Glomerular visceral epithelial cell (primary cell): ENCODE measurements around the gene PLXNC1.

Experiments used
- DNase-seq: peaks from one replicate; pipeline ENCODE4 v3.0.0-alpha.2; 2016; ENCODE audit errors: extremely low spot score

The PLXNC1 gene

DNA sequence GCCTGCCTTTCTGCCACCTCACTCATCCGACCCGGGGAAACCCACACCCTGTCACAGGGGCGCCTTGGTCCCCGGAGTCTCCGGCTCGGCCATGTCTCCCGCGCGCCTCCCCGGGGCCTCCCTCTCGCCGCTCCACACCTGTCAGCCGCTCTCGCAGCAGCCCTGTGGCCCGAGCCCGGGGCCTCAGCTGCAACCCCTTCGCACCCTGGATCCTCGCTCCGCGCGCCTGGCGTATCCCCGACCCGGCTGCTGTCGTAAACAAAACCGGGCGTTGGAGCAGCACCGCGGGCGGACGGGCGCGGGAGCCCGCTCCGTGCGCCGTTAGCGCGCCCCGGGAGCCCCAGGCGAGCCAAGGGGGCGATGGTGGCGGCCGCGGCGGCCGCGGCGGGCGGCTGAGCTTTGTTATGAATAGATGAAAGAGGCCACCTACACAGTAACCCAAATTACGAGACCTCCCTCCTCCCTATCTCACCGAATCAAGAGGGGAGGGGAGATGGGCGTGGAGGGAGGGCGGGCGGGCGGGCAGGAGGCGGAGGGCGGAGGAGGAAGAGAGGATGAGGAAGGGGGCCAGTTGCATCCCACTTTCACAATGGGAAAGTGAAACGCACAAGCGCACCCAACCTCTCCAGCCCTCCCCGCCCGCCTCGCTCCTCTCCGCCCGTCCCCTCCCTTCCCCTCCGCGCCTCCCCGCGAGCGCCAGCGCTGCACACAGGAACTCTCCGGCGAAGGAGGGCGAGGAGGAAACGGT is at the start of gene PLXNC1:
Gene PLXNC1, plus strand, starts transcription at position 587 of the 748 bp plus-strand sequence. CDS start 395 bp downstream, outside the sequence.
- peak; percentile 40 for DNase-seq

GRCh38 chr12:94099191-94099590 is 49.2 kb upstream of the PLXNC1 start:
- DNase-seq, result no peak

- peak; percentile 50 for DNase-seq
Measured at GRCh38 chr12:94099632-94100031, 48.7 kb upstream of the PLXNC1 start.

DNA sequence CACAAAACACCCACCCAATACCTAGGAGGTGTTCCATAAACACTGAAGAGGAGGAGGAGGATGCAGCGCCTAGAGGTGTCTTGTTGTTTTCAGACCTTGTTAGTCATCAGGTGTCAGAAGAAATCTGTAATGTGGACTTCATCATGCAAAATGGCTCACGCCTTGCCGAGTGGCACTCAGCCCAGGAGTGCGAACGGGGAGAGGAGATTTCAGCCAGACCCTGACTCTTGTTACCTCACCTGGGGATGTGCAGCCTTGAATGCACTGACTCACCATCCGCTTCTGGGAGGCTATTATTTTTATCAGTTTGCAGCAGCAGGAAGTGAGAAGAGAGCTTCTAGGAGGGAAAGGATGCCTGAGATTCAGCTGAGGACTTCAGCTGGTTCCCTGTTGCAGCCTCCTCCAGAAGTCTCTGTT is 48.2 kb upstream of the PLXNC1 start:
- DNase-seq, result peak; percentile 44

DNA sequence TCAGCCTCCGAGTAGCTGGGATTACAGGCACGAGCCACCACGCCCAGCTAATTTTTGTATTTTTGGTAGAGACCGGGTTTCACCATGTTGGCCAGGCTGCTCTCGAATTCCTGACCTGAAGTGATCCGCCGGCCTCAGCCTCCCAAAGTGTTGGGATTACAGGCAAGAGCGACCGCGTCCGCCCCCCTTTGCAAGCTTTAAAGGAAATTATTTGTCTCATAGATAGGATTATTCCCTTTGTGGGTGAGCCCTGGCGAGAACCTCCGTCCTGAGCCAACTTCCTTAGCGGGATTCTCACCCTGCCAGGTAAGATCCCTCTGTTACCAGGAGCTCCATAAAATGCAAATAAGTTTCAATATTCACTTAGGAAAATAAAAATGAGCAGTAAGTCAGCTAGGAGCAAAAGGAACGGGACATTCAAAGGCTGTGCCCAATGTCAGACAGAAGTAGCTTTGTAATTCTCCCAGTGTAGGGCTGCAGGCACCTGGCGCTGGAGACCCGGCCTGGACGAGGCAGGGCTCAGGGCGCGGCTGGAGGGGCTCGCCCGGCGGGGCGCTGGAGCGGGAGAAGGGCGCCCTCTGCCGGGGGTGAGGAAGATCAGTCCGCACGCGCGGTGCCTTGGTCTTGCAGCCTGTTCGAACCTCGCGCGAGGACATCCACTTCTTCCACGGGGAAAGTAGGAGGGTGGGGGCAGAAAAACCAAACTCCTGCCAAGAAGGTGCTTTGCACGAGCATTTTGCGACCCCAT is 47.2 kb upstream of the PLXNC1 start:
- DNase-seq, result peak; percentile 67

DNA sequence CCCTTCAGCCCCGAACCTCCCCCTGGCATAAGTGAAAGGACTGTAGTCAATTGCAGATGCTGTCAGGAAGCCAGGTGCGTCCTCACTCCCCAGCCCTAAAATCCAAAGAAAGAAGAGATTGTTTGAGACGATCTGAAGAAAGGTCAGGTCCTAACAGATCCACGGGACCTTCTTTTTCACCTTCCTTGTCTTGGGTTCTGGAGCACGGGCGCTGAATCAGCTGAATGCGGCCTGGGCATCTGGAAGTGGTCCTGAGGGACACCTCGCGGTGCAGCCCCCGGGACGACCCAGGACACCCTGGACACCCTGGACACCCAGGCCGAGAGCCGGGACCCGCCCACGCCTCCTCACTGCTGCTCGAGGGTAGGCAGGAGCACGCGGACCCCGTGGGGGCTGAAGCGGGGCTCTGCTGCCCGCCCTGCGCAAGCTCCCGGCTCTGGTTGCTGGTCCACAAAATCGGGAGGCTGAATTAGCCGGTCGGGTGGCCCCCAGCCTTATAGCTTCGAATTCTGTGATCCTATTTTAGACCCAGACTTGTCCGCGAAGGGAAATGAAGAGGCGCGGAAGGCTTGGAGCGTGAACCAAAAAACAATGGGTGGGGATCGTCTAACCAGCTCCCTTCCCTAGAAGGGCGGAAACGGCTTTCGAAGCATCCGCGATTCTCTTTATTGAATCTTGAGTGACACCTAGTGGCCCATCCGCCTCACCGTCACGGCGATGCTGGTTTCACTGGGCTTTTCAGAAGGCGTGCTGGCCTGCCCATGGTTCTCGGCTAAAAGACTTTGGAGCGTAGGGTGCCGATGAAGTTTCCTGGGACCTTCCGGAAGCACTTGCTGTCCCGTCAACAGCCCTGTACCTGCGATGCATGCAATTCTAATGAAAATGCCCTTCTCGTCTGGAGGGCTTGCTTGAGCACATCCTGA is 46.4 kb upstream of the PLXNC1 start:
- DNase-seq, result peak; percentile 82

DNA sequence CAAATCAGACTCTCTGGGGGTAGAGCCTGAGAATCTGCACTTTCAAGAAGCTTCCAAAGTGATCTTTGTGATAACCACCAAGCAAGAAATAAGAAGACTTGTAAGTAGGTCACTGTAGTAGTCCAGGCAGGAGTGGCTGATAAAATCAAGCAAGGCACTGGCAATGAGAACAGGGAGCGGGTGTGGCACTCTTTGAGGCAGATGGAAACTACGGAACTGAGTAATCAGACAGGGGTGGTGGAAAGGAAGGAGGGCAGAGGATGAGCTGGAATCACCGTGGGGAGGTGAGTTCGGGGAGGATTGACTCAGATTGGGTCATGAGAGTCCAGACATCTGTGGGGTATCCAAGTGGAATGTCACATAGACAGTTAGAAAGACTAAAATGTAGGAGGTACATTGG is 44.4 kb upstream of the PLXNC1 start:
- no peak for DNase-seq

GRCh38 chr12:94107910-94108309 is 40.5 kb upstream of the PLXNC1 start:
- no peak for DNase-seq

GRCh38 chr12:94109160-94109559 is 39.2 kb upstream of the PLXNC1 start:
- peak; percentile 28 for DNase-seq

DNA sequence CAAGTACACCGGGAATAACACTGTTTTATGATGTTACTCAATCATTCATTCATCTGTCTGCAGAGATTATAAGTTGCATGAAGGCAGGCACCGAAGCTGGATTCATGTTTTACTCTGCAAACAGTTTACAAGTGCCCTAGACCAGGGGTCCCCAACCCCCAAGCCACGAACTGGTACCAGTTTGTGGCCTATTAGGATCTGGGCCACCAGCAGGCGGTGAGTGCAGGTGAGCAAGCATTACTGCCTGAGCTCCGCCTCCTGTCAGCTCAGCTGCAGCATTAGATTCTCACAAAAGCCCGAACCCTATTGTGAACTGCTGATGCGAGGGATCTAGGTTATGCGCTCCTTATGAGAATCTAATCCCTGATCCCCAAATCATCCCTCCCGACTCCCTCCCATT is 38.1 kb upstream of the PLXNC1 start:
- no peak for DNase-seq

DNA sequence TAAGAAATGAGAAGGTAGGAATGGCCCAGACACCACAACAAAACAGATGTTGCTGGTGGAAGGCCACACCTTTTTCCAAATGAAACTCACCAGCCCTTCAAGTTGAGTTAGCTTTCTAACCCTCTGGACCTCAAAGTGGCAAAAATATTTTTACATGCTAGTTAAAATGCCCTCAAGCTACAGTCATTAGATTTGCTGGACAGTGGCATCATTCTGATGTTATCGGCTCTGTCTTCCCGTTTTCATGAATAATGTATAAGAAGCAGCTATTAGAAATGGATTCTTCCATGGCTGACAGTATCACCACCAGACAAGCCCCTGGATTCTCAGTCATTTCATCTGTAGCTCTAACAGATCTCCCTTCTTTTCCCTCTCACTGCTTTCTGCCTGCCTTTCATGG is 37.1 kb upstream of the PLXNC1 start:
- no peak for DNase-seq

GRCh38 chr12:94112121-94112520 is 36.3 kb upstream of the PLXNC1 start:
- DNase-seq, result no peak

DNA sequence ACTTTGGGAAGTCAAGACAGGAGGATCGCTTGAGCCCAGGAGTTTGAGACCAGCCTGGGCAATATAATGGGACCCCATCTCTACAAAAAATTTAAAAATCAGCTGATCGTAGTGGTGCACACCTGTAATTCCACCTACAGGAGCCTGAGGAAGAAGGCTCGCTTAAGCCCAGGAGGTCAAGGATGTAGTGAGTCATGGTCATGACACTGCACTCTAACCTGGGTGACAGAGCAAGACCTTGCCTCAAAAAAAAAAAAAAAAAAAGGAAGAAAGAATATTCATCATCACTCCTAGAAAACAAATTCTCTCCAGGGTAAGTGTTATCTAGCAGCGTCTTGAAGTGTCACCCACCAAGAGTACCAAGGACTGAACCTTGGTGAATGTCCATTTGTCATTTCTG is 34.2 kb upstream of the PLXNC1 start:
- DNase-seq, result no peak

GRCh38 chr12:94116191-94116590 is 32.2 kb upstream of the PLXNC1 start:
- no peak for DNase-seq

- DNase-seq, result no peak
Measured at GRCh38 chr12:94121886-94122285, 26.5 kb upstream of the PLXNC1 start.

- no peak for DNase-seq
Measured at GRCh38 chr12:94122591-94122990, 25.8 kb upstream of the PLXNC1 start.

DNA sequence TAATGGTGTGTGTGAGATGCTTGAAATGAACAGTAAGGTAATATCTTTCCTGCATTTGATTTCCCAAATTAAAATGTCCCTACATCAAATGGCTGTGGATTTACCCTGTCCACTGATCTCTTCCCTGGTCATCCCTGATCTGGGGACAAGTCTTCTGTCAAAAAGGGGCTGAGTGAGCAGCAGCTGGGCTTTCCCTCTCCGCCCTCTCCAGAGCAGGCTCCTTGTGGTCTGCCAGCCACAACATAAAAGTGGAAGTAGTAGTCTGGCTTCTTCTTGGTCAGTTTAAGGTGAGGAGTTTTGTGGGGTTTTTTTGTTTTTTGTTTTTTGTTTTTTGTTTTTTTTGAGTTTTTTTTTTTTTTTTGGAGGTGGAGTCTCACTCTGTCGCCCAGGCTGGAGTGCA is 25.2 kb upstream of the PLXNC1 start:
- DNase-seq, result no peak

GRCh38 chr12:94126067-94126466 is 22.3 kb upstream of the PLXNC1 start:
- DNase-seq, result no peak

DNA sequence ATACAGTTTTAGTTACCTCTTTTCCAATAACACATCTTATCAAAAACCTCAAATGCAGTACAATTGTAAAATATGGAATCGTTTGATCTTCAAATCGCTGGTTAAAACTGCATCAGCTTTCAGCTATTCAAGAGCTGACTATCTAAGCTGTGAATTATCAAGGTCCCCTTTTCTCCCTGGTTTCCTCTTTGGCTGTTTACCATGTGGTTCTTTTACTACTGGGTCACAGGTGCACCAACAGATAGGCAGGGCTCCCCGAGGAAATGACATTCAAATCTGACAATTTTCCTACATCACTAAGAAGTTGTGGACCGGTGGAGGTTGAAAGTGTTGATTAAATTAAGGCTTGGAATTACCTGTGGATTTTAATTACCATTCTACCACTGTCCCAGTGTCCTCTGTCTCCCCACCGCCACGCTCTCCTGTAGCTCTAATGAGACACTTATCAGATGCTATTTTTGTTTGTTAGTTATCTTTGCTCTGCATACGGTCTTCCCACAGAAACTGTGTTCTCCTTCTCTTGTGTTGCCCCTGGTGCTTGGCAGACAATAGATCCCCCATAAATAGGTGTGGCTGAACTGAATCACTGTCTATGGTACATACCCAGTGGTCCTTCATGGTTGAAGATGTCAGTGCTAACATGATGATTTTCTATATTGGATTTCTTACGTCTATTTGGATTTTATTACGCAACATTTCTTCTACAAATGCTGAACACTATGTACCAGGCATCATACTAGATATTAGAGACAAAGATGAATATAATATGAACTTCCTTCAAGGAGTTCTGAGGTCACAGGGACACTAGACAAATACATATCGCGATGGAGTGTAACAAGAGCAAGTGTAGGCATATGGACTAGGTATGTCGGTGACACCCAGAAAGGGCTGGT is 20.9 kb upstream of the PLXNC1 start:
- no peak for DNase-seq

GRCh38 chr12:94128280-94128679 is 20.1 kb upstream of the PLXNC1 start:
- DNase-seq, result no peak
